Measurements from ENCODE around the gene OGFOD3.

- TF ChIP-seq CTCF (IDR thresholded peaks at IDR 0.05; ENCODE audit: borderline replicate concordance, extremely low read depth, low read length, poor library complexity, severe bottlenecking) = no peak
- TF ChIP-seq EZH2 (IDR thresholded peaks at IDR 0.05; ENCODE audit: borderline replicate concordance, low read depth, low read length, severe bottlenecking) = no peak
Observed at GRCh38 chr17:82410014-82410716, 8.2 kb downstream of the OGFOD3 start.
